Left ventricle myocardium inferior (tissue), 1 donor: Measurements from ENCODE around the gene RBFOX1. TPM values are rescaled to one million over a fixed set of nuclear protein-coding genes. Genes with fewer than 3 reads are reported as not detected.

Experiments used
- DNase-seq: peaks from one replicate; pipeline ENCODE4 v3.0.0-alpha.2; 2020
- H3K27ac ChIP-seq: fragments of 200-600 bp; replicated peaks from 2 replicates; pipeline ENCODE4 v1.8.0; 2021
- H3K27me3 ChIP-seq: fragments of 200-600 bp; 2 replicates; pipeline ENCODE4 v1.8.0; 2021; ENCODE audit warnings: low read depth
- H3K36me3 ChIP-seq: fragments of 200-600 bp; 2 replicates; pipeline ENCODE4 v1.8.0; 2021
- H3K4me1 ChIP-seq: fragments of 200-600 bp; 2 replicates; pipeline ENCODE4 v1.8.0; 2021
- H3K4me3 ChIP-seq: fragments of 200-600 bp; 2 replicates; pipeline ENCODE4 v1.8.0; 2021; ENCODE audit warnings: mild to moderate bottlenecking, moderate library complexity
- H3K9me3 ChIP-seq: fragments of 200-600 bp; replicated peaks from 2 replicates; pipeline ENCODE4 v1.8.0; 2021
- intact Hi-C: fragments of 100-400 bp; cut with micrococcal nuclease; formaldehyde crosslinking; loops from one replicate; pipeline ENCODE4 v1.11.0; 2022
- total RNA-seq: library from RNA; stranded (reverse); fragmentation: NEBNext Ultra II Directional; extraction: Animal tissue kit (Norgen Biotek cat#: 25700); gene quantifications from one replicate; pipeline ENCODE4 v1.2.1, GENCODE V29; 2021
- TF ChIP-seq, protein P1 (sequence below): fragments of 200-600 bp; IDR thresholded peaks from 2 replicates; pipeline ENCODE4 v1.8.0; 2021; ENCODE audit warnings: antibody characterized with exemption, mild to moderate bottlenecking, borderline replicate concordance
- donor health status: DM: no; HTN: yes; CAD: no; lungs with severe emphysema.

The RBFOX1 gene
- total RNA-seq, 1 donor from 2014 or later = 71.8 TPM

DNA sequence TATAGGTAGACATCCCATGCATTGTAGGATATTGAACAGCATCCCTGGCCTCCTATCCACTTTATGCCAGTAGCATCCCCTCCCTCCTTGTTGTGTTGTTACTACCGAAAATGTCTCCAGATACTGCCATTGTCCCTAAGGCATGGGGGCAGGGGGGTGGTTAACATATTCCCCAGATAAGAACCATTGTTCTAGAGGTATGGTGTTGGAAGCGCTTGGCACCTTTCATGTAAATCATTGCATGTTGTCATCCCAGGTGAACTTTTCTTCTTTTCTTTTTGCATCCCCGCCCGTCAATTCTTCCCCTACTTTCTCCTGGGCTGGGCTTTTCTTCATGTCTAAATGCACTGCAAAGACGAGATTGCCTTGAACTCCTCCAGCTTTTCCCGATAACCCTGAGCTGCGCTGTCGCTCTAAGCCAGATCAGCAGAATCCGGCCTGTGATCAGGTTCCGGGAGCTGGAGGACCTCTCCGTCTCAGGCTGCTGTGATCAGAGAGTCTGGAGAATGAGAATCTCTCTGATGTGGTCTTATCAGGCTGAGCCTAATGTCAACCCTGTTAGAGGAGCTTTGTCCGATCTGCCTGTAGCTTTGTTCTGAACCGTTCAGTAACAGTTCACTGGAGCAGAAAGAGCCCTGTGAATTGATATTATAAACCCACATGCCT, 76.2 kb downstream of the RBFOX1 start:
- no peak for DNase-seq
- TF ChIP-seq, protein P1, sequence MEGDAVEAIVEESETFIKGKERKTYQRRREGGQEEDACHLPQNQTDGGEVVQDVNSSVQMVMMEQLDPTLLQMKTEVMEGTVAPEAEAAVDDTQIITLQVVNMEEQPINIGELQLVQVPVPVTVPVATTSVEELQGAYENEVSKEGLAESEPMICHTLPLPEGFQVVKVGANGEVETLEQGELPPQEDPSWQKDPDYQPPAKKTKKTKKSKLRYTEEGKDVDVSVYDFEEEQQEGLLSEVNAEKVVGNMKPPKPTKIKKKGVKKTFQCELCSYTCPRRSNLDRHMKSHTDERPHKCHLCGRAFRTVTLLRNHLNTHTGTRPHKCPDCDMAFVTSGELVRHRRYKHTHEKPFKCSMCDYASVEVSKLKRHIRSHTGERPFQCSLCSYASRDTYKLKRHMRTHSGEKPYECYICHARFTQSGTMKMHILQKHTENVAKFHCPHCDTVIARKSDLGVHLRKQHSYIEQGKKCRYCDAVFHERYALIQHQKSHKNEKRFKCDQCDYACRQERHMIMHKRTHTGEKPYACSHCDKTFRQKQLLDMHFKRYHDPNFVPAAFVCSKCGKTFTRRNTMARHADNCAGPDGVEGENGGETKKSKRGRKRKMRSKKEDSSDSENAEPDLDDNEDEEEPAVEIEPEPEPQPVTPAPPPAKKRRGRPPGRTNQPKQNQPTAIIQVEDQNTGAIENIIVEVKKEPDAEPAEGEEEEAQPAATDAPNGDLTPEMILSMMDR = no peak
- intact Hi-C loops = no loop called here
- H3K4me1 ChIP-seq = peaks cover 34% of the 10 kb centered on the region
- no peak overlapping the region for H3K27ac ChIP-seq
- no peaks in the 10 kb centered on the region for H3K36me3 ChIP-seq
- H3K27me3 ChIP-seq = no peaks in the 10 kb centered on the region
- no peaks in the 10 kb centered on the region for H3K9me3 ChIP-seq
- no peak overlapping the region for H3K4me3 ChIP-seq

DNA sequence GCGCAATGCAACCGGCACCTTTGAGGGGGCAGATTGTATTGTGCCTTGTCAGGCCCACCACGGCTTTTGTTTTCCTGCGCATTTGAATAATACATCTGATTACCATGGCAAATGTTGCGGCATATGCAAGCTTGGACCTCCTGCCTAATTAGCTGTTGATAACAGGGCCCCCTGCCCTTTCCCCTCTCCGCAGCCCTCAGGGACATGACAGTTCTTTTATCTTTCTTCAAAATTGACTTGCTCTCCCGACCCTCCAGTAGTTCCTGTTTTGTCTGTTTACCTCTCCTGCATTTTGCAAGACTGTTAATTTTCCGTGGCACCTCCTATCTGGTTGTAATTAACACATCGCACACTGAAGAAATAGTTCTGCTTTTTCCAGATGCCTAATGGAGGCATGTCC, 86.8 kb downstream of the RBFOX1 start:
- intact Hi-C loops = no loop called here
- Histone ChIP-seq H3K9me3 (no peaks in the 10 kb centered on the region), H3K4me1 (peaks cover 46% of the 10 kb centered on the region), H3K4me3 (no peak overlapping the region), H3K36me3 (no peaks in the 10 kb centered on the region), H3K27me3 (no peaks in the 10 kb centered on the region), H3K27ac (no peak overlapping the region)
- TF ChIP-seq, protein P1 = no peak
- no peak for DNase-seq

DNA sequence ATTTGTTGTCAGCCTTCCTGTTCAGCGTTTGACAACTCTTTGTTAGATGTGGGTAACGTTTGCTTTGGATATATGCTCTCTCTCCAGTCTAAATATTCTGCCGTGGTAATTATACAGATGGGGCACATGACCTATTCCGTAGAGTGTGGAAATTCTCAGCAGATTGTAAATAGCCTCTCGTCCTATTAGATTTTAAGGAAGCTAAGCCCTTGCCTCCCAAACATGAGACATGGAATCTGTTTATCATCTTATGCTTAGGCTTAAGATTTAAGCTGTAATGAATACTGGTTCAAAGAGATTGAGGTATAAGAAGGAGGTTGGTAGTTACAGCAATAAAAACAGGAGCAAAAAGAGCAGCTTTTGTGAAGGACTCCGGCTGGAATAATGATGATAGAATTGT, 87.4 kb downstream of the RBFOX1 start:
- TF ChIP-seq, protein P1 = no peak
- Histone ChIP-seq H3K27me3 (no peaks in the 10 kb centered on the region), H3K36me3 (no peaks in the 10 kb centered on the region), H3K4me3 (no peak overlapping the region), H3K27ac (no peak overlapping the region), H3K9me3 (no peaks in the 10 kb centered on the region), H3K4me1 (peaks cover 46% of the 10 kb centered on the region)
- DNase-seq = no peak
- intact Hi-C loops = no loop called here

DNA sequence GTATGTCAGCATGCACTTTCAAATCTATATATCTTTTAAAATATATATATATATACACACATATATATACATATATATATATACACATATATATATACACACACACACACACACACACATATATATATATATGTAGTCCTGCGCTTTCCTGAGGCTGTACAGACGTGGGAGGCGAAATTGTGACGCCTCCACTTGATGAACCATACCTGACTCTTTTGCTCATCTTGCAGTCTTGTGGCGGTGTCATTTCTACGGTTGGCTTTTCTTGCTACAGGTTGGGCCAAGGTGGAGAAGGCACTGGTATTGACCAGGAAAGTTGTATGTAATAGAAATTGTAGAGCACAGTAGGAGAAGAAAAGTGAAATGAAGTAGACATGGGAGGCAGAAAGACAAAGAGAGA, 88.2 kb downstream of the RBFOX1 start:
- Histone ChIP-seq H3K36me3 (no peaks in the 10 kb centered on the region), H3K27ac (no peak overlapping the region), H3K27me3 (no peaks in the 10 kb centered on the region), H3K9me3 (no peaks in the 10 kb centered on the region), H3K4me1 (peaks cover 50% of the 10 kb centered on the region), H3K4me3 (no peak overlapping the region)
- TF ChIP-seq, protein P1 = no peak
- intact Hi-C loops = no loop called here
- DNase-seq = no peak

DNA sequence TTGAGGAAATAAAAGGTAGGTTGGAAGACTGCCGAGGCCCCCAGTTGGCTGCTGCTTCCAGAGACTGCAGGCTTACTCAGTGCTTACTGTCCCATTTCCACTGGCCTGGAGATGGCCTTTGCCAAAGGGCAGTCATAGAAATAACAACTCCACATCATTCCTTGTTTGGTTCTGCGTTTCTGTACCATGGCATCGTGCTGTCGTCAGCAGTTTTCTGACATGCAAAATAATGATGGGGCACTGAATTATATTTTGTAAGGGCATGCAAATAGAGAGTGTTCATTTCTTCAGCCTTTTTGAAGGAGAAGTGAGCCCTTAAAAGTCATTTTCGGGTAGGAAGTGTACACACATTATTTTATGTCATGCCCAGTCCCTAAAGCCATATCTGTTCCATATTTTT, 88.9 kb downstream of the RBFOX1 start:
- intact Hi-C loops = no loop called here
- Histone ChIP-seq H3K27ac (no peak overlapping the region), H3K4me1 (peaks cover 52% of the 10 kb centered on the region)

More for the DNA sequence above, 88.9 kb downstream of the RBFOX1 start:
- no peaks in the 10 kb centered on the region for H3K27me3 ChIP-seq
- no peaks in the 10 kb centered on the region for H3K36me3 ChIP-seq
- H3K4me3 ChIP-seq = no peak overlapping the region
- no peaks in the 10 kb centered on the region for H3K9me3 ChIP-seq
- DNase-seq = no peak
- TF ChIP-seq, protein P1 = no peak
